ENCODE data around the gene KCNV2. TPM values are rescaled to one million over a fixed set of nuclear protein-coding genes. Genes with fewer than 3 reads are reported as not detected.
"Not testable (repeated sequence)": the region's sequence is repeated elsewhere in the genome, so short reads cannot be mapped to it uniquely, and the experiment has no call there.

KCNV2 gene
- total and polyA plus RNA-seq, 2 donors from 2014 or later, result not detected

DNA sequence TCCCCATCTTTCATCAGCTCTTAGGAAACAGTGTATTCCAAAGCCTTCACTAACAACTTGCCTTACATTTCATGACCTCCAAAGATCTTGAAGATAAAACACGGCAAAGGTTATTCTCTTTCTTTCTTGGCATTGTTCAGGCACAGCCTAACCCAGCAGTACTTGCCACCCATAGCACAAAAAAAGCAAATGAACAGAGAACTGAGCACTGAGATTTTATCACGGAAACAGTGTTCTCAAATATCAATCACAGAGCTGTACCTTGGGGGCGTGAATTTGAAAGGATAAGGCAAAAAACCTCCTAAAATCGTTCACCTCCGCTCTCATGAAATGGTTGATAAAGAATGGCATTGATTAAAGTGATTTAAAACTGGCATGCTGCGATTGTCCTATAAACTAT, 16.9 kb upstream of the KCNV2 start:
- intact Hi-C loops (cut with DNase I), result no loop called here
- no peak overlapping the region for H3K27ac ChIP-seq (ENCODE audit: low read depth in 2 of 2, low read length in 2 of 2)
- no peaks in the 10 kb centered on the region for H3K36me3 ChIP-seq (ENCODE audit: control insufficient read depth in 2 of 3, insufficient read depth in 3 of 3, low read length in 3 of 3)
- no peaks in the 10 kb centered on the region for H3K4me1 ChIP-seq (ENCODE audit: control insufficient read depth in 2 of 3, insufficient read depth in 2 of 3, low read depth in 1 of 3, low read length in 3 of 3)
- no peaks in the 10 kb centered on the region for H3K27me3 ChIP-seq (ENCODE audit: control insufficient read depth, insufficient read depth, low read length)
- H3K9me3 ChIP-seq (ENCODE audit: control insufficient read depth in 2 of 3, insufficient read depth in 1 of 3, low read length in 3 of 3), result no peaks in the 10 kb centered on the region
- DNase-seq (peak in 1 of 5 donors; percentile 9), FAIRE-seq (no peak)
- TF ChIP-seq, protein P1, sequence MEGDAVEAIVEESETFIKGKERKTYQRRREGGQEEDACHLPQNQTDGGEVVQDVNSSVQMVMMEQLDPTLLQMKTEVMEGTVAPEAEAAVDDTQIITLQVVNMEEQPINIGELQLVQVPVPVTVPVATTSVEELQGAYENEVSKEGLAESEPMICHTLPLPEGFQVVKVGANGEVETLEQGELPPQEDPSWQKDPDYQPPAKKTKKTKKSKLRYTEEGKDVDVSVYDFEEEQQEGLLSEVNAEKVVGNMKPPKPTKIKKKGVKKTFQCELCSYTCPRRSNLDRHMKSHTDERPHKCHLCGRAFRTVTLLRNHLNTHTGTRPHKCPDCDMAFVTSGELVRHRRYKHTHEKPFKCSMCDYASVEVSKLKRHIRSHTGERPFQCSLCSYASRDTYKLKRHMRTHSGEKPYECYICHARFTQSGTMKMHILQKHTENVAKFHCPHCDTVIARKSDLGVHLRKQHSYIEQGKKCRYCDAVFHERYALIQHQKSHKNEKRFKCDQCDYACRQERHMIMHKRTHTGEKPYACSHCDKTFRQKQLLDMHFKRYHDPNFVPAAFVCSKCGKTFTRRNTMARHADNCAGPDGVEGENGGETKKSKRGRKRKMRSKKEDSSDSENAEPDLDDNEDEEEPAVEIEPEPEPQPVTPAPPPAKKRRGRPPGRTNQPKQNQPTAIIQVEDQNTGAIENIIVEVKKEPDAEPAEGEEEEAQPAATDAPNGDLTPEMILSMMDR (IDR thresholded peaks at IDR 0.05; ENCODE audit: borderline replicate concordance, extremely low read depth, insufficient read depth), result no peak
- H3K4me3 ChIP-seq (ENCODE audit: low read length in 3 of 3), result no peak overlapping the region
- H3K9ac ChIP-seq (ENCODE audit: low read length in 3 of 3), result no peak overlapping the region

DNA sequence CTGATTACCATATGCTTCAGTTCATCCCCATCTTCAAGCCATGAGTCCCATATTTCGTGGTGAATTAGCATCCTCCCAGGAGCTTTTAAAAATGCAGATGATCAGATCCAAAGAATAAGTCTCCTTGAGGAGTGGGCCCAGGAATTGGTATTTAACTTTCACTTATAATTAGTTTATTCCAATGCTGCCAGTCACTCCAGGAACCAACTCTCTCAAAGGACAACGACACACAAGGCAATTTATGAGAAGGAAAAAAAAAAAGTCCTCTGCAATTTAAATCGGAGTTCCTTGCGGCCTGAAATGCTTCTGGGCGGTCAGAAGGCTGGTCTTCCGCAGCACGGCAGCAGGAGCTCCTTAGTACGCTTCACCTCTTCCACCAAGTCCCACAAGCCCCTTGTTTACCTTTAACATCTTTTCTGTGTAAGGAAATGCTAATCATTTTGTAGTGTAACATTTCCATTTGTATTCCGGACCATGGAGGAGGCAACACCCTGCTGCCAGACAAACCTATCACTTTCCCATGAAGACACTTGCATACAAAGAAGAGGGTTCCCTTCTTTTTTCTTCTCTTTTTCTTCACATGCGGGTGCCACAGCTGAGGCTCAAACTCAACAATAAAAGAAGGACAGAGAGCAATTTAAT, 16.3 kb upstream of the KCNV2 start:
- DNase-seq, result peak in 2 of 5 donors; percentile 16 to 26
- intact Hi-C loops (cut with DNase I), result no loop called here
- TF ChIP-seq, protein P1 (IDR thresholded peaks at IDR 0.05; ENCODE audit: borderline replicate concordance, extremely low read depth, insufficient read depth), result no peak

DNA sequence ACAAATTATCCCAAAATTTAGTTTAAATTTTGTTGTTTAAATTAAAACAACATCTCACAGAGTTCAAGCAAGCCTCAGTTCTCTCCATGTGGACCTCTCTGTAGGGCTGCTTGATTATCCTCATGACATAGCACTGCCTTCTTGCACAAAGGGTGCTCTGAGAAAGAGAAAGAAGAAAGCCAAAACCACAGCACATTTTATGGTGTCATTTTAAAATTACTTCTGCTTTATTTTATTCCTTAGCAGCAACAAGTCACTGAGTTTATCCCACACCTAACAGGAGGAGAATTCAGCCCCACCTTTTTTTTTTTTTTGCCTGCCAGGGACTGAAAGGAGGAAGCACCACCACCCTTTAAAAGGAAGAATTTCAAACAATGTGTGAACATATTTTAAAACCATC, 12.8 kb upstream of the KCNV2 start:
- Histone ChIP-seq H3K36me3 (ENCODE audit: control insufficient read depth in 2 of 3, insufficient read depth in 3 of 3, low read length in 3 of 3) (no peaks in the 10 kb centered on the region), H3K27me3 (ENCODE audit: control insufficient read depth, insufficient read depth, low read length) (no peaks in the 10 kb centered on the region), H3K9ac (ENCODE audit: low read length in 3 of 3) (no peak overlapping the region), H3K4me1 (ENCODE audit: control insufficient read depth in 2 of 3, insufficient read depth in 2 of 3, low read depth in 1 of 3, low read length in 3 of 3) (no peaks in the 10 kb centered on the region), H3K27ac (ENCODE audit: low read depth in 2 of 2, low read length in 2 of 2) (no peak overlapping the region), H3K4me3 (ENCODE audit: low read length in 3 of 3) (no peak overlapping the region), H3K9me3 (ENCODE audit: control insufficient read depth in 2 of 3, insufficient read depth in 1 of 3, low read length in 3 of 3) (no peaks in the 10 kb centered on the region)
- peak; percentile 3 for FAIRE-seq
- no peak for DNase-seq
- TF ChIP-seq, protein P1 (IDR thresholded peaks at IDR 0.05; ENCODE audit: borderline replicate concordance, extremely low read depth, insufficient read depth), result no peak
- intact Hi-C loops (cut with DNase I), result no loop called here

More for the DNA sequence above, 16.3 kb upstream of the KCNV2 start:
- Histone ChIP-seq H3K27me3 (ENCODE audit: control insufficient read depth, insufficient read depth, low read length) (no peaks in the 10 kb centered on the region), H3K4me3 (ENCODE audit: low read length in 3 of 3) (no peak overlapping the region), H3K4me1 (ENCODE audit: control insufficient read depth in 2 of 3, insufficient read depth in 2 of 3, low read depth in 1 of 3, low read length in 3 of 3) (no peaks in the 10 kb centered on the region), H3K27ac (ENCODE audit: low read depth in 2 of 2, low read length in 2 of 2) (no peak overlapping the region), H3K9ac (ENCODE audit: low read length in 3 of 3) (no peak overlapping the region), H3K9me3 (ENCODE audit: control insufficient read depth in 2 of 3, insufficient read depth in 1 of 3, low read length in 3 of 3) (no peaks in the 10 kb centered on the region), H3K36me3 (ENCODE audit: control insufficient read depth in 2 of 3, insufficient read depth in 3 of 3, low read length in 3 of 3) (no peaks in the 10 kb centered on the region)
- no peak for FAIRE-seq

DNA sequence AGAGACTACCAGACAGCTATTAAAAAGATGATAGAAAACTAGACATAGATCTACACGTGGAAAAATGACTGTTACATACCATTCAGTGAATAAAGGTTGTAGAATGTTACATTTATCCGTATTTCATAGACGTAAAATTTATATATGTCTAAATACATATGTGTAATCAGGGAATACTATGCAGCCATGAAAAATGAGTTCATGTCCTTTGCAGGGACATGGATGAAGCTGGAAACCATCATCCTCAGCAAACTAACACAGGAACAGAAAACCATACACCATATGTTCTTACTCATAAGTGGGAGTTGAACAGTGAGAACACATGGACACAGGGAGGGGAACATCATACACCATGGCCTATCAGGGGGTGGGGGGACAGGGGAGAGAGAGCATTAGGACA, 10.1 kb upstream of the KCNV2 start:
- H3K36me3 ChIP-seq (ENCODE audit: control insufficient read depth in 2 of 3, insufficient read depth in 3 of 3, low read length in 3 of 3); intact Hi-C loops (cut with DNase I); H3K27me3 ChIP-seq (ENCODE audit: control insufficient read depth, insufficient read depth, low read length); H3K27ac ChIP-seq (ENCODE audit: low read depth in 2 of 2, low read length in 2 of 2); H3K4me3 ChIP-seq (ENCODE audit: low read length in 3 of 3); FAIRE-seq; H3K9ac ChIP-seq (ENCODE audit: low read length in 3 of 3); H3K9me3 ChIP-seq (ENCODE audit: control insufficient read depth in 2 of 3, insufficient read depth in 1 of 3, low read length in 3 of 3); H3K4me1 ChIP-seq (ENCODE audit: control insufficient read depth in 2 of 3, insufficient read depth in 2 of 3, low read depth in 1 of 3, low read length in 3 of 3); DNase-seq: not testable (repeated sequence)
